Body of pancreas (tissue), 4 donors: Measurements from ENCODE around the gene WFDC9.
"Not testable (repeated sequence)": the region's sequence is repeated elsewhere in the genome, so short reads cannot be mapped to it uniquely, and the experiment has no call there.

Experiments
- CTCF ChIP-seq, 7 experiments: fragments of 450-650 bp in 4 of 7; fragments of 200-600 bp in 3 of 7; sonication (generic) in 3 of 7; IDR thresholded peaks; one replicate each; pipeline ENCODE4 v1.5.1; 2016 to 2019; ENCODE audit warnings: antibody characterized with exemption in 7 of 7
- POLR2A ChIP-seq, 3 donors: fragments of 450-650 bp; IDR thresholded peaks; one replicate each; pipeline ENCODE4 v1.6.1; 2016; ENCODE audit warnings: antibody characterized with exemption in 3 of 3, mild to moderate bottlenecking in 2 of 3

- TF ChIP-seq CTCF, POLR2A (IDR thresholded peaks at IDR 0.05): not testable (repeated sequence)
These were observed 10.0 kb upstream of the WFDC9 start for GRCh38 chr20:45641076-45641475.
